ENCODE measurements around the gene TOM1. TPM values are rescaled to one million over a fixed set of nuclear protein-coding genes. Genes with fewer than 3 reads are reported as not detected.

TOM1 gene
- total RNA-seq, 1 experiment from 2014 or later = 19.0 TPM

DNA sequence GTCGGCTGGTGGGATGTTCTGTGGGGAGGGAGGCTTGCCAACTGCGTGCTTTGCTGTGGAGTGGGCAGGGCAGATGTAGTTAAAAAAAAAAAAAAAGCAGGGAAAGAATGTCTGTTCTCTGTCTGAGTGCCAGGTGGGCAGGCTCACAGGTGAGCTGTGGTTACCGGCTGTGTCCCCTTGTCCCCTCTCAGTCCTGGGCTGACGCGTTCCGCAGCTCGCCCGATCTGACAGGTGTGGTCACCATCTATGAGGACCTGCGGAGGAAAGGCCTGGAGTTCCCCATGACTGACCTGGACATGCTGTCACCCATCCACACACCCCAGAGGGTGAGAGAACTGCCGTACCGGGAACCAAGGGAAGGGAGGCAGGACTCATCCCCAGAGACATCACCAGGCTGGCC, 23.6 kb downstream of the TOM1 start:
- DNase-seq (no peak), ATAC-seq (no peak)
- Histone ChIP-seq H2AFZ (ENCODE audit: low read length) (no peak overlapping the region), H4K20me1 (ENCODE audit: low read length) (no peaks in the 10 kb centered on the region), H3K27me3 (ENCODE audit: low read length) (no peaks in the 10 kb centered on the region), H3K9me3 (ENCODE audit: low read length) (no peaks in the 10 kb centered on the region), H3K9ac (ENCODE audit: low read length) (no peak overlapping the region), H3K79me2 (ENCODE audit: low read length) (no peaks in the 10 kb centered on the region), H3K4me1 (ENCODE audit: insufficient read depth, low read length) (no peaks in the 10 kb centered on the region), H3K27ac (ENCODE audit: low read length) (no peak overlapping the region), H3K4me2 (ENCODE audit: low read length) (no peak overlapping the region), H3K9me2 (replicated peaks; ENCODE audit: low read length) (no peaks in the 10 kb centered on the region), H3K36me3 (ENCODE audit: low read depth, low read length) (no peaks in the 10 kb centered on the region), H3F3A (ENCODE audit: low read length, unreplicated experiment) (no peaks in the 10 kb centered on the region), H3K4me3 (ENCODE audit: low read length) (no peak overlapping the region)
- CTCF ChIA-PET = no interaction called here
- POLR2A ChIA-PET (ENCODE audit: unreplicated experiment) = no interaction called here
- intact Hi-C loops (cut with micrococcal nuclease) = no loop called here
- no peak for TF ChIP-seq EZH2 (IDR thresholded peaks at IDR 0.05; ENCODE audit: low read length, unreplicated experiment)
- TF ChIP-seq, protein P1, sequence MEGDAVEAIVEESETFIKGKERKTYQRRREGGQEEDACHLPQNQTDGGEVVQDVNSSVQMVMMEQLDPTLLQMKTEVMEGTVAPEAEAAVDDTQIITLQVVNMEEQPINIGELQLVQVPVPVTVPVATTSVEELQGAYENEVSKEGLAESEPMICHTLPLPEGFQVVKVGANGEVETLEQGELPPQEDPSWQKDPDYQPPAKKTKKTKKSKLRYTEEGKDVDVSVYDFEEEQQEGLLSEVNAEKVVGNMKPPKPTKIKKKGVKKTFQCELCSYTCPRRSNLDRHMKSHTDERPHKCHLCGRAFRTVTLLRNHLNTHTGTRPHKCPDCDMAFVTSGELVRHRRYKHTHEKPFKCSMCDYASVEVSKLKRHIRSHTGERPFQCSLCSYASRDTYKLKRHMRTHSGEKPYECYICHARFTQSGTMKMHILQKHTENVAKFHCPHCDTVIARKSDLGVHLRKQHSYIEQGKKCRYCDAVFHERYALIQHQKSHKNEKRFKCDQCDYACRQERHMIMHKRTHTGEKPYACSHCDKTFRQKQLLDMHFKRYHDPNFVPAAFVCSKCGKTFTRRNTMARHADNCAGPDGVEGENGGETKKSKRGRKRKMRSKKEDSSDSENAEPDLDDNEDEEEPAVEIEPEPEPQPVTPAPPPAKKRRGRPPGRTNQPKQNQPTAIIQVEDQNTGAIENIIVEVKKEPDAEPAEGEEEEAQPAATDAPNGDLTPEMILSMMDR (conservative IDR thresholded peaks at IDR 0.05; ENCODE audit: low read depth, low read length) = no peak
- TF ChIP-seq EZH2phosphoT487 (IDR thresholded peaks at IDR 0.05; ENCODE audit: borderline replicate concordance, low read length) = no peak
- BruUV-seq (replicated peaks) = no TSS peak

DNA sequence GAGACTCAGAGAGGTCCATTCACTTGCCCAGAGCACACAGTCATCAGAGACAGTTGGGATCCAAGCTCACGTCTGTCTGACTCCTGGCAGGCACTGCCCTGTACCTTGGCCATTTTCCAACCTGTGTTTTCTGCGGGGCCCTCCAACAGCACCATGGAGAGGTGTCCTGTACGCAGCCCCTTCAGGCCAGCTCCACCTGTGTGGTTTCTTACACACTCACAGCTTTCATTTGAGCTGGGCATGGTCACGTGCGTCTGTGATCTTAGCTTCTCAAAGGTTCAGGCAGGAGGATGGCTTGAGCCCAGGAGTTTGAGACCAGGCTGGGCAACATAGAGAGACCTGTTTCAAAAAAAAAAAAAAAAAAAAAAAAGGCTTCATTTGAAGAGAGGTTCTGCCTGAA, 24.4 kb downstream of the TOM1 start:
- no peaks in the 10 kb centered on the region for H4K20me1 ChIP-seq (ENCODE audit: low read length)
- intact Hi-C loops (cut with micrococcal nuclease) = no loop called here
- no peaks in the 10 kb centered on the region for H3K27me3 ChIP-seq (ENCODE audit: low read length)
- H3K36me3 ChIP-seq (ENCODE audit: low read depth, low read length) = no peaks in the 10 kb centered on the region
- H3K4me1 ChIP-seq (ENCODE audit: insufficient read depth, low read length) = no peaks in the 10 kb centered on the region
- DNase-seq = no peak
- no peak overlapping the region for H2AFZ ChIP-seq (ENCODE audit: low read length)
- CTCF ChIA-PET = no interaction called here
- H3K4me3 ChIP-seq (ENCODE audit: low read length) = no peak overlapping the region
- TF ChIP-seq EZH2 (IDR thresholded peaks at IDR 0.05; ENCODE audit: low read length, unreplicated experiment) (no peak), EZH2phosphoT487 (IDR thresholded peaks at IDR 0.05; ENCODE audit: borderline replicate concordance, low read length) (no peak)
- TF ChIP-seq, protein P1 (conservative IDR thresholded peaks at IDR 0.05; ENCODE audit: low read depth, low read length) = no peak
- no peaks in the 10 kb centered on the region for H3K9me3 ChIP-seq (ENCODE audit: low read length)
- H3K79me2 ChIP-seq (ENCODE audit: low read length) = no peaks in the 10 kb centered on the region
- POLR2A ChIA-PET (ENCODE audit: unreplicated experiment) = no interaction called here
- no TSS peak for BruUV-seq (replicated peaks)
- H3K4me2 ChIP-seq (ENCODE audit: low read length) = no peak overlapping the region
- H3K9ac ChIP-seq (ENCODE audit: low read length) = no peak overlapping the region
- H3K9me2 ChIP-seq (replicated peaks; ENCODE audit: low read length) = no peaks in the 10 kb centered on the region
- no peak overlapping the region for H3K27ac ChIP-seq (ENCODE audit: low read length)
- H3F3A ChIP-seq (ENCODE audit: low read length, unreplicated experiment) = no peaks in the 10 kb centered on the region
- no peak for ATAC-seq

DNA sequence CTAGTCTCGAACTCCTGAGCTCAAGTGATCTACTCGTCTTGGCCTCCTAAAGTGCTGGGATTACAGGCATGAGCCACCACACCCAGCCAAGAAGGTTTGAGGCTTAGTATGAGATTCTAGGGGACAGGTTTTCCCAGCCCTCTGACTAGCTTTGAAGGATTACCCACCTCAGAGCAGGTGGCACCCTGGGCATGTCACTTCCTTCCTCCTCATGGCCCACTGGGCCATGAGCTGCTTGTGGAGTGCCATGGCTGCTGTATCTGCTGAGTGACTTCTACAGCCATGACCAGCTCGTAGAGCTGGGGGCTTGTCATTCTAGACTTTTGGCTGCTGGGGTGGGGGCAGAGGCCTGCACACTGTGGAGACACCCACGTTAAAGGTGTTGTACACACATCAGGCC, 25.1 kb downstream of the TOM1 start:
- H3K4me3 ChIP-seq (ENCODE audit: low read length) = no peak overlapping the region
- H3K36me3 ChIP-seq (ENCODE audit: low read depth, low read length) = no peaks in the 10 kb centered on the region
- no peak overlapping the region for H3K9ac ChIP-seq (ENCODE audit: low read length)
- POLR2A ChIA-PET (ENCODE audit: unreplicated experiment) = no interaction called here
- H3K27ac ChIP-seq (ENCODE audit: low read length) = no peak overlapping the region
- no peaks in the 10 kb centered on the region for H3K4me1 ChIP-seq (ENCODE audit: insufficient read depth, low read length)
- H3K4me2 ChIP-seq (ENCODE audit: low read length) = no peak overlapping the region
- CTCF ChIA-PET = no interaction called here
- intact Hi-C loops (cut with micrococcal nuclease) = no loop called here
- no peaks in the 10 kb centered on the region for H3K27me3 ChIP-seq (ENCODE audit: low read length)
- no peaks in the 10 kb centered on the region for H3K9me2 ChIP-seq (replicated peaks; ENCODE audit: low read length)
- TF ChIP-seq, protein P1 (conservative IDR thresholded peaks at IDR 0.05; ENCODE audit: low read depth, low read length) = no peak
- no peak for TF ChIP-seq EZH2phosphoT487 (IDR thresholded peaks at IDR 0.05; ENCODE audit: borderline replicate concordance, low read length)
- no peak for TF ChIP-seq EZH2 (IDR thresholded peaks at IDR 0.05; ENCODE audit: low read length, unreplicated experiment)
- no peak overlapping the region for H2AFZ ChIP-seq (ENCODE audit: low read length)
- no peaks in the 10 kb centered on the region for H4K20me1 ChIP-seq (ENCODE audit: low read length)
- no peak for ATAC-seq
- H3K9me3 ChIP-seq (ENCODE audit: low read length) = no peaks in the 10 kb centered on the region
- no peaks in the 10 kb centered on the region for H3K79me2 ChIP-seq (ENCODE audit: low read length)
- BruUV-seq (replicated peaks) = no TSS peak
- no peak for DNase-seq
- no peaks in the 10 kb centered on the region for H3F3A ChIP-seq (ENCODE audit: low read length, unreplicated experiment)
